OCI-LY7 (cell line): ENCODE measurements around the gene GNB1L.

Experiments used
- EZH2phosphoT487 ChIP-seq: fragments of 200-600 bp; sonication (generic); IDR thresholded peaks from 2 replicates; pipeline ENCODE4 v1.6.1; 2018; ENCODE audit warnings: low read depth, borderline replicate concordance, mild to moderate bottlenecking, mixed run types, antibody characterized with exemption, low read length, moderate library complexity, mixed read lengths
- TF ChIP-seq, protein P1 (sequence below): fragments of 200-600 bp; sonication (generic); conservative IDR thresholded peaks from 2 replicates; pipeline ENCODE4 v1.5.1; 2014; ENCODE audit warnings: mild to moderate bottlenecking, antibody characterized with exemption, low read length, moderate library complexity, mixed read lengths

DNA sequence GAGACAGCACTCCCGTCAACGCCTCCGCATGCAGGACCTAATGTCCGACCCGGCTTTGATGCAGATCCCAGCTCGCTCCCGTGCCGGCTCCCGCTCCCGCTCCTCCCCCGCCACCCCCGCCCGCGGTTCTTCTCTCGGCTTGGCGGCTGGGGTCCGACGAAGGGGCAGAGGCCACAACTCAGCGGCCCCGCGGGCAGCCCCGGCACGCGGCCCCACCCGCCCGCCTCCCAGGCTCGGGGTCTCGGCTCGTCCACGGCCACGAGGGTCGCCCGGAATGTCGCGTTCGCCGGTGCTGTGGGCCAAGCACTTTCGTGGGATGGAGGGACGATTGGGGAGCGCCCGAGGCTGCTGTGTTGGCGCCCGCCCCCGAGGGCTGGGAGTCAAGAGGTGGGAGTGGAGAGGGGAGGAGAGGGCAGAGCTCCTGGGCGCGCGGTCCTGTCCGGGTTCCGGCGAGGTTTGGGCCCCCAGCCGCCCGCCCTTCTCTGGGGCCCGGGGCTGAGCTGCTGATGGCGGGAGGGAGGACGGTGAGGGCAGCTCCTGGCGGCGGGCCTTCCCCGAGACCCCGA, 99.4 kb downstream of the GNB1L start:
- TF ChIP-seq, protein P1, sequence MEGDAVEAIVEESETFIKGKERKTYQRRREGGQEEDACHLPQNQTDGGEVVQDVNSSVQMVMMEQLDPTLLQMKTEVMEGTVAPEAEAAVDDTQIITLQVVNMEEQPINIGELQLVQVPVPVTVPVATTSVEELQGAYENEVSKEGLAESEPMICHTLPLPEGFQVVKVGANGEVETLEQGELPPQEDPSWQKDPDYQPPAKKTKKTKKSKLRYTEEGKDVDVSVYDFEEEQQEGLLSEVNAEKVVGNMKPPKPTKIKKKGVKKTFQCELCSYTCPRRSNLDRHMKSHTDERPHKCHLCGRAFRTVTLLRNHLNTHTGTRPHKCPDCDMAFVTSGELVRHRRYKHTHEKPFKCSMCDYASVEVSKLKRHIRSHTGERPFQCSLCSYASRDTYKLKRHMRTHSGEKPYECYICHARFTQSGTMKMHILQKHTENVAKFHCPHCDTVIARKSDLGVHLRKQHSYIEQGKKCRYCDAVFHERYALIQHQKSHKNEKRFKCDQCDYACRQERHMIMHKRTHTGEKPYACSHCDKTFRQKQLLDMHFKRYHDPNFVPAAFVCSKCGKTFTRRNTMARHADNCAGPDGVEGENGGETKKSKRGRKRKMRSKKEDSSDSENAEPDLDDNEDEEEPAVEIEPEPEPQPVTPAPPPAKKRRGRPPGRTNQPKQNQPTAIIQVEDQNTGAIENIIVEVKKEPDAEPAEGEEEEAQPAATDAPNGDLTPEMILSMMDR = no peak
- no peak for TF ChIP-seq EZH2phosphoT487
